ENCODE measurements around the gene TPBGL. TPM values are rescaled to one million over a fixed set of nuclear protein-coding genes. Genes with fewer than 3 reads are reported as not detected.
A peak's percentile ranks its signal among the peaks of the same experiment; 100 is the strongest.

The TPBGL gene
- total and polyA plus RNA-seq, 3 donors from 2014 or later = 8.1 to 15.4 (median 10.0) TPM

- no peak for DNase-seq
- intact Hi-C loops (cut with DNase I; ENCODE audit: low total_unique reads) = loop anchor here (5.0 kb wide), 1 partner anchor 57 kb away; no protein-coding TSS in a partner anchor
- 88 to 89% methylated on average over 10 of the region's 10 CpGs for WGBS, 2 donors
Measured at GRCh38 chr11:75204012-75204674, 36.4 kb upstream of the TPBGL start.

DNA sequence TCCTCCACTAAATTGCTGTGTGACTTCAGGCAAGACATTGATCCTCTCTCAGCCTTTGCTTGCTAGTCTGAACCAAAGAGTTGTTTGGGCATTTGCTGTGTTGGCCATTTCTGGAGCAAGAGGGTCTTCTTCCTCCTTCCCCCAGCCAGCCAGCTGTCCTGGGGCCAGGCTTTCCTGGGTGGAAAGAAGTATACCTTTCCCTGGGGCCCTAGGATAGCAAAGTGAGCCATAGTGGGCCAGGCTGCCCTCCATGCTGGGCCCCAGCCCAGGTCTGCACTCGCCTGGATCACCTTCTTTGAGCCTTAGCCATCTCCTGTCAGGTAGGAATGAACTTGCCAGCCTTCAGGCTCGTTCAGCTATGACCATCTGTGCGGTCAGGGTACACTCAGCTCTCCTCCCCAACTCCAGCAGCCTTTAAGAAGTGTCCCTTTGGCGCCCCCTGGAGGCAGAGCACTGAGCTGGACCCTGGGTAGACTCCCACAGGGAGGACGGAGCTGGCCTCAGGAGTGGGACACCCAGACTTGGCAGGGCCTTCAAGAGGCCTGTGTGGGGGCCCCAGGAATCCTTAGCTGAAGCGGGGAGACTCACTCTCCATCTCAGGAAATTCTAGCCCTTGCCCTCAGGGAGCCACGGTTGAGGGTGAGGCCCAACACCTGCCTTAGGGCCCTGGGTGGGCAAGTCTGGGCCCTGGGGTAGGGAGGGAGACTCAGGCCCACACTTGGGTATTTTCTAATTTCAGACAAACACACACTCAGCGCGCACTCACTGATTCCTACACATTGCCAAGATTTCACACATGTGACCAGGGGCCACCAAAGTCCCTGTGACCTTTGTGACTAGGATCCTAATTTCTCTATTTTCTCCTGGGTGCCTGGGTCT is 35.6 kb upstream of the TPBGL start:
- no peak overlapping the region for H3K27ac ChIP-seq
- WGBS, 2 donors = 35 to 51% methylated on average over 9 of the region's 9 CpGs

More at GRCh38 chr11:75204012-75204674, 36.4 kb upstream of the TPBGL start:
- no peak for TF ChIP-seq POLR2A (IDR thresholded peaks at IDR 0.05)
- TF ChIP-seq, protein P1, sequence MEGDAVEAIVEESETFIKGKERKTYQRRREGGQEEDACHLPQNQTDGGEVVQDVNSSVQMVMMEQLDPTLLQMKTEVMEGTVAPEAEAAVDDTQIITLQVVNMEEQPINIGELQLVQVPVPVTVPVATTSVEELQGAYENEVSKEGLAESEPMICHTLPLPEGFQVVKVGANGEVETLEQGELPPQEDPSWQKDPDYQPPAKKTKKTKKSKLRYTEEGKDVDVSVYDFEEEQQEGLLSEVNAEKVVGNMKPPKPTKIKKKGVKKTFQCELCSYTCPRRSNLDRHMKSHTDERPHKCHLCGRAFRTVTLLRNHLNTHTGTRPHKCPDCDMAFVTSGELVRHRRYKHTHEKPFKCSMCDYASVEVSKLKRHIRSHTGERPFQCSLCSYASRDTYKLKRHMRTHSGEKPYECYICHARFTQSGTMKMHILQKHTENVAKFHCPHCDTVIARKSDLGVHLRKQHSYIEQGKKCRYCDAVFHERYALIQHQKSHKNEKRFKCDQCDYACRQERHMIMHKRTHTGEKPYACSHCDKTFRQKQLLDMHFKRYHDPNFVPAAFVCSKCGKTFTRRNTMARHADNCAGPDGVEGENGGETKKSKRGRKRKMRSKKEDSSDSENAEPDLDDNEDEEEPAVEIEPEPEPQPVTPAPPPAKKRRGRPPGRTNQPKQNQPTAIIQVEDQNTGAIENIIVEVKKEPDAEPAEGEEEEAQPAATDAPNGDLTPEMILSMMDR (IDR thresholded peaks at IDR 0.05) = no peak
- H3K4me1 ChIP-seq = peaks cover 14% of the 10 kb centered on the region
- H3K27ac ChIP-seq = no peak overlapping the region
- no peaks in the 10 kb centered on the region for H3K27me3 ChIP-seq
- H3K4me3 ChIP-seq = no peak overlapping the region
- no peaks in the 10 kb centered on the region for H3K9me3 ChIP-seq
- no peaks in the 10 kb centered on the region for H3K36me3 ChIP-seq (ENCODE audit: low read depth, missing control alignments)

GRCh38 chr11:75205564-75206020 is 35.0 kb upstream of the TPBGL start:
- intact Hi-C loops (cut with DNase I; ENCODE audit: low total_unique reads) = no loop called here
- Histone ChIP-seq H3K27me3 (no peaks in the 10 kb centered on the region), H3K9me3 (no peaks in the 10 kb centered on the region)

More for the DNA sequence above, 35.6 kb upstream of the TPBGL start:
- no peak overlapping the region for H3K4me3 ChIP-seq
- peak; percentile 97 for DNase-seq
- peaks cover 7% of the 10 kb centered on the region for H3K4me1 ChIP-seq
- no peaks in the 10 kb centered on the region for H3K36me3 ChIP-seq (ENCODE audit: low read depth, missing control alignments)
- TF ChIP-seq, protein P1 (IDR thresholded peaks at IDR 0.05) = peak; percentile 90 to 97 (median 92)
- no peak for TF ChIP-seq POLR2A (IDR thresholded peaks at IDR 0.05)
- no peaks in the 10 kb centered on the region for H3K9me3 ChIP-seq
- intact Hi-C loops (cut with DNase I; ENCODE audit: low total_unique reads) = loop anchor here (5.0 kb wide), 1 partner anchor 58 kb away; no protein-coding TSS in a partner anchor
- H3K27me3 ChIP-seq = no peaks in the 10 kb centered on the region

DNA sequence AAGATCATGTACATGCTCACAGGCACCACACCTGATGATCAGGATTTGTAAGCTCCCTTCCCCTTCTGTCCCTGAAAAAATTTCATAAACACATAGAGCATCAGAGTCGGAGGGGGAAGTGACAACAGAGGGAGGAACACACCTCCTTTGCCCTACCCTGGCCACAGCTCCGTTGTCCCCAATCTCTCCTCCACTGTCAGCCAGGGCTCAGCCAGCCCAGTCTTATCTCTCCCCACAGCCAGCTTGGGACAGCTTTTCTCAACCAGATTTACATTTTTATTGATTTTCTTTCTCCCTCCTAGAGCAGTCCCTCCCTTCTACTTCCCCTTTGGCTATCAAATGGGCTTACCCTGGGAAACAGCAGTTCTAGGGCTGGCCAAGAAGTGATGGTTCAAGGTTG is 32.1 kb upstream of the TPBGL start:
- Histone ChIP-seq H3K27ac (no peak overlapping the region), H3K36me3 (ENCODE audit: low read depth, missing control alignments) (no peaks in the 10 kb centered on the region), H3K4me1 (peaks cover 3% of the 10 kb centered on the region), H3K4me3 (no peak overlapping the region), H3K9me3 (no peaks in the 10 kb centered on the region), H3K27me3 (no peaks in the 10 kb centered on the region)
- intact Hi-C loops (cut with DNase I; ENCODE audit: low total_unique reads) = no loop called here
- no peak for DNase-seq
- 58 to 66% methylated on average over 2 of the region's 2 CpGs for WGBS, 2 donors
- TF ChIP-seq, protein P1 (IDR thresholded peaks at IDR 0.05) = no peak
- TF ChIP-seq POLR2A (IDR thresholded peaks at IDR 0.05) = no peak

More at GRCh38 chr11:75205564-75206020, 35.0 kb upstream of the TPBGL start:
- DNase-seq = no peak
- no peak overlapping the region for H3K4me3 ChIP-seq
- H3K4me1 ChIP-seq = peaks cover 3% of the 10 kb centered on the region
- TF ChIP-seq, protein P1 (IDR thresholded peaks at IDR 0.05) = no peak
- no peak for TF ChIP-seq POLR2A (IDR thresholded peaks at IDR 0.05)
- H3K36me3 ChIP-seq (ENCODE audit: low read depth, missing control alignments) = no peaks in the 10 kb centered on the region
- H3K27ac ChIP-seq = no peak overlapping the region
- 74 to 82% methylated on average over 5 of the region's 5 CpGs for WGBS, 2 donors

Data from testis (tissue), 3 donors.